ENCODE measurements around the gene ACSM3.
"Not testable (repeated sequence)": the region's sequence is repeated elsewhere in the genome, so short reads cannot be mapped to it uniquely, and the experiment has no call there.

ACSM3 gene

GRCh38 chr16:20763461-20764232 is at the start of gene ACSM3:
ACSM3 (plus strand) TSS chr16:20764014; CDS start chr16:20770035, 6,021 bp downstream.
- peak; percentile 6 for DNase-seq (ENCODE audit: low spot score)

- DNase-seq (ENCODE audit: low spot score): not testable (repeated sequence)
These were observed 46.1 kb upstream of the ACSM3 start for GRCh38 chr16:20717718-20718117.

GRCh38 chr16:20720251-20720650 is 43.6 kb upstream of the ACSM3 start:
- no peak for DNase-seq (ENCODE audit: low spot score)

GRCh38 chr16:20726661-20727060 is 37.2 kb upstream of the ACSM3 start:
- DNase-seq (ENCODE audit: low spot score): no peak

GRCh38 chr16:20727181-20727580 is 36.6 kb upstream of the ACSM3 start:
- no peak for DNase-seq (ENCODE audit: low spot score)

GRCh38 chr16:20729141-20729540 is 34.7 kb upstream of the ACSM3 start:
- no peak for DNase-seq (ENCODE audit: low spot score)

GRCh38 chr16:20734056-20734455 is 29.8 kb upstream of the ACSM3 start:
- no peak for DNase-seq (ENCODE audit: low spot score)

GRCh38 chr16:20734782-20735181 is 29.0 kb upstream of the ACSM3 start:
- no peak for DNase-seq (ENCODE audit: low spot score)

- DNase-seq (ENCODE audit: low spot score): no peak
These were observed 28.3 kb upstream of the ACSM3 start for GRCh38 chr16:20735490-20735889.

- DNase-seq (ENCODE audit: low spot score): no peak
These were observed 23.6 kb upstream of the ACSM3 start for GRCh38 chr16:20740007-20740883.

GRCh38 chr16:20740901-20741521 is 22.8 kb upstream of the ACSM3 start:
- DNase-seq (ENCODE audit: low spot score): peak; percentile 81

- DNase-seq (ENCODE audit: low spot score): peak; percentile 95
These were observed 22.1 kb upstream of the ACSM3 start, which contains the start of gene THUMPD1 for GRCh38 chr16:20741554-20742285. THUMPD1 (minus strand) TSS chr16:20741818; CDS start chr16:20741739, 79 bp downstream.

GRCh38 chr16:20743591-20743990 is 20.2 kb upstream of the ACSM3 start:
- DNase-seq (ENCODE audit: low spot score): peak; percentile 50

- no peak for DNase-seq (ENCODE audit: low spot score)
These were observed 18.8 kb upstream of the ACSM3 start for GRCh38 chr16:20744922-20745440.

- no peak for DNase-seq (ENCODE audit: low spot score)
These were observed 17.4 kb upstream of the ACSM3 start for GRCh38 chr16:20746461-20746860.

GRCh38 chr16:20747030-20747816 is 16.6 kb upstream of the ACSM3 start:
- no peak for DNase-seq (ENCODE audit: low spot score)

GRCh38 chr16:20749474-20749873 is 14.3 kb upstream of the ACSM3 start:
- DNase-seq (ENCODE audit: low spot score): no peak

- no peak for DNase-seq (ENCODE audit: low spot score)
These were observed 13.3 kb upstream of the ACSM3 start for GRCh38 chr16:20750558-20750957.

GRCh38 chr16:20753727-20754126 is 10.1 kb upstream of the ACSM3 start:
- no peak for DNase-seq (ENCODE audit: low spot score)

- DNase-seq (ENCODE audit: low spot score): no peak
These were observed 8.6 kb upstream of the ACSM3 start for GRCh38 chr16:20755238-20755637.

- not testable (repeated sequence) for DNase-seq (ENCODE audit: low spot score)
These were observed 8.0 kb upstream of the ACSM3 start for GRCh38 chr16:20755799-20756198.
